ENCODE results near the gene CDH2. TPM values are rescaled to one million over a fixed set of nuclear protein-coding genes. Genes with fewer than 3 reads are reported as not detected.

Gene CDH2
- total and polyA plus RNA-seq, 2 experiments from 2014 or later, result 103 to 165 TPM

- Histone ChIP-seq H2AFZ (no peak overlapping the region), H3K79me2 (ENCODE audit: insufficient read depth) (peaks cover 29% of the 10 kb centered on the region), H3K9ac (no peak overlapping the region), H3K36me3 (ENCODE audit: low read depth) (peaks cover 14% of the 10 kb centered on the region), H3K27me3 (replicated peaks; ENCODE audit: insufficient read depth) (no peaks in the 10 kb centered on the region), H3K9me2 (ENCODE audit: insufficient read depth) (no peaks in the 10 kb centered on the region), H3F3A (ENCODE audit: insufficient read depth) (peaks cover 43% of the 10 kb centered on the region; the same call in 1 of the 2 replicates), H3K4me2 (ENCODE audit: unreplicated experiment) (peak overlapping the region; percentile 27), H3K4me1 (ENCODE audit: insufficient read depth) (peaks cover 45% of the 10 kb centered on the region), H4K20me1 (ENCODE audit: insufficient read depth) (no peaks in the 10 kb centered on the region), H3K4me3 (no peak overlapping the region), H3K27ac (no peak overlapping the region), H3K9me3 (ENCODE audit: low read depth) (no peaks in the 10 kb centered on the region)
- in situ Hi-C loops (cut with MboI), result no loop called here
- TF ChIP-seq EZH2 (IDR thresholded peaks at IDR 0.05; ENCODE audit: insufficient read depth, poor library complexity, severe bottlenecking), result no peak
- no peak for TF ChIP-seq EZH2phosphoT487 (IDR thresholded peaks at IDR 0.05; ENCODE audit: insufficient read depth, low read depth)
- DNase-seq, result no peak
Measured at GRCh38 chr18:28012336-28012735, 164.6 kb downstream of the CDH2 start.

- Histone ChIP-seq H2AFZ (no peak overlapping the region), H3F3A (ENCODE audit: insufficient read depth) (peaks cover 35% of the 10 kb centered on the region; the same call in 1 of the 2 replicates), H3K9ac (no peak overlapping the region), H3K9me3 (ENCODE audit: low read depth) (no peaks in the 10 kb centered on the region), H3K4me1 (ENCODE audit: insufficient read depth) (peaks cover 36% of the 10 kb centered on the region), H3K9me2 (ENCODE audit: insufficient read depth) (no peaks in the 10 kb centered on the region), H3K4me3 (no peak overlapping the region), H3K4me2 (ENCODE audit: unreplicated experiment) (no peak overlapping the region), H3K27me3 (replicated peaks; ENCODE audit: insufficient read depth) (no peaks in the 10 kb centered on the region), H3K36me3 (ENCODE audit: low read depth) (peaks cover 18% of the 10 kb centered on the region), H4K20me1 (ENCODE audit: insufficient read depth) (no peaks in the 10 kb centered on the region), H3K79me2 (ENCODE audit: insufficient read depth) (peaks cover 1% of the 10 kb centered on the region; the same call in 1 of the 2 replicates), H3K27ac (no peak overlapping the region)
- DNase-seq, result no peak
- in situ Hi-C loops (cut with MboI), result no loop called here
- TF ChIP-seq EZH2 (IDR thresholded peaks at IDR 0.05; ENCODE audit: insufficient read depth, poor library complexity, severe bottlenecking), result no peak
- TF ChIP-seq EZH2phosphoT487 (IDR thresholded peaks at IDR 0.05; ENCODE audit: insufficient read depth, low read depth), result no peak
- 86 to 89% methylated on average over 6 of the region's 6 CpGs for WGBS, 2 experiments (ENCODE audit: low coverage in 1 of 2, low lambda C conversion rate in 2 of 2, missing lambda C conversion rate in 2 of 2)
Measured at GRCh38 chr18:28009589-28009988, 167.3 kb downstream of the CDH2 start.

GRCh38 chr18:28007841-28008240, 169.1 kb downstream of the CDH2 start:
- TF ChIP-seq EZH2 (IDR thresholded peaks at IDR 0.05; ENCODE audit: insufficient read depth, poor library complexity, severe bottlenecking) (no peak), EZH2phosphoT487 (IDR thresholded peaks at IDR 0.05; ENCODE audit: insufficient read depth, low read depth) (no peak)
- 62 to 68% methylated on average over 5 of the region's 5 CpGs for WGBS, 2 experiments (ENCODE audit: low coverage in 1 of 2, low lambda C conversion rate in 2 of 2, missing lambda C conversion rate in 2 of 2)
- no peaks in the 10 kb centered on the region for H3K79me2 ChIP-seq (ENCODE audit: insufficient read depth)
- no peaks in the 10 kb centered on the region for H3K9me3 ChIP-seq (ENCODE audit: low read depth)
- H3K4me1 ChIP-seq (ENCODE audit: insufficient read depth), result peaks cover 34% of the 10 kb centered on the region
- H4K20me1 ChIP-seq (ENCODE audit: insufficient read depth), result no peaks in the 10 kb centered on the region
- no peak overlapping the region for H2AFZ ChIP-seq
- H3K4me3 ChIP-seq, result no peak overlapping the region
- no peak overlapping the region for H3K4me2 ChIP-seq (ENCODE audit: unreplicated experiment)
- no peaks in the 10 kb centered on the region for H3K27me3 ChIP-seq (replicated peaks; ENCODE audit: insufficient read depth)
- H3K9ac ChIP-seq, result no peak overlapping the region
- H3F3A ChIP-seq (ENCODE audit: insufficient read depth), result peaks cover 38% of the 10 kb centered on the region; the same call in 1 of the 2 replicates
- peak overlapping the region; percentile 8; the same call in 1 of the 2 replicates for H3K27ac ChIP-seq
- H3K9me2 ChIP-seq (ENCODE audit: insufficient read depth), result no peaks in the 10 kb centered on the region
- DNase-seq, result peak; percentile 41
- in situ Hi-C loops (cut with MboI), result no loop called here
- peaks cover 18% of the 10 kb centered on the region for H3K36me3 ChIP-seq (ENCODE audit: low read depth)

- in situ Hi-C loops (cut with MboI), result no loop called here
- 77 to 79% methylated on average over 7 of the region's 7 CpGs for WGBS, 2 experiments (ENCODE audit: low coverage in 1 of 2, low lambda C conversion rate in 2 of 2, missing lambda C conversion rate in 2 of 2)
- Histone ChIP-seq H3F3A (ENCODE audit: insufficient read depth) (peaks cover 54% of the 10 kb centered on the region; the same call in 1 of the 2 replicates), H3K9ac (no peak overlapping the region), H3K36me3 (ENCODE audit: low read depth) (peaks cover 22% of the 10 kb centered on the region), H4K20me1 (ENCODE audit: insufficient read depth) (no peaks in the 10 kb centered on the region), H3K4me2 (ENCODE audit: unreplicated experiment) (no peak overlapping the region), H3K4me1 (ENCODE audit: insufficient read depth) (peaks cover 32% of the 10 kb centered on the region), H3K9me3 (ENCODE audit: low read depth) (no peaks in the 10 kb centered on the region), H3K27me3 (replicated peaks; ENCODE audit: insufficient read depth) (no peaks in the 10 kb centered on the region), H3K4me3 (no peak overlapping the region), H3K79me2 (ENCODE audit: insufficient read depth) (no peaks in the 10 kb centered on the region), H3K27ac (no peak overlapping the region), H2AFZ (no peak overlapping the region), H3K9me2 (ENCODE audit: insufficient read depth) (no peaks in the 10 kb centered on the region)
- no peak for TF ChIP-seq EZH2phosphoT487 (IDR thresholded peaks at IDR 0.05; ENCODE audit: insufficient read depth, low read depth)
- TF ChIP-seq EZH2 (IDR thresholded peaks at IDR 0.05; ENCODE audit: insufficient read depth, poor library complexity, severe bottlenecking), result no peak
- DNase-seq, result no peak
Measured at GRCh38 chr18:28005164-28005563, 171.8 kb downstream of the CDH2 start.

GRCh38 chr18:28004606-28005005, 172.3 kb downstream of the CDH2 start:
- Histone ChIP-seq H2AFZ (no peak overlapping the region), H3K4me3 (no peak overlapping the region), H3K4me2 (ENCODE audit: unreplicated experiment) (no peak overlapping the region), H3K27me3 (replicated peaks; ENCODE audit: insufficient read depth) (no peaks in the 10 kb centered on the region), H3F3A (ENCODE audit: insufficient read depth) (peaks cover 49% of the 10 kb centered on the region; the same call in 1 of the 2 replicates), H3K9me3 (ENCODE audit: low read depth) (no peaks in the 10 kb centered on the region), H3K36me3 (ENCODE audit: low read depth) (peaks cover 22% of the 10 kb centered on the region), H3K79me2 (ENCODE audit: insufficient read depth) (no peaks in the 10 kb centered on the region), H4K20me1 (ENCODE audit: insufficient read depth) (no peaks in the 10 kb centered on the region), H3K27ac (no peak overlapping the region), H3K9me2 (ENCODE audit: insufficient read depth) (no peaks in the 10 kb centered on the region), H3K4me1 (ENCODE audit: insufficient read depth) (peaks cover 32% of the 10 kb centered on the region), H3K9ac (no peak overlapping the region)
- no peak for TF ChIP-seq EZH2phosphoT487 (IDR thresholded peaks at IDR 0.05; ENCODE audit: insufficient read depth, low read depth)
- TF ChIP-seq EZH2 (IDR thresholded peaks at IDR 0.05; ENCODE audit: insufficient read depth, poor library complexity, severe bottlenecking), result no peak
- 49 to 55% methylated on average over 1 of the region's 1 CpG for WGBS, 2 experiments (ENCODE audit: low coverage in 1 of 2, low lambda C conversion rate in 2 of 2, missing lambda C conversion rate in 2 of 2)
- no peak for DNase-seq
- in situ Hi-C loops (cut with MboI), result no loop called here
